Fibroblast of lung (primary cell): Measurements from ENCODE around the gene TMEM30A. TPM values are rescaled to one million over a fixed set of nuclear protein-coding genes. Genes with fewer than 3 reads are reported as not detected.

Experiments
- DNase-seq, 2 donors: peaks; one replicate each; pipeline versions ENCODE4 v3.0.0 to v3.0.0-alpha.2; 2010; ENCODE audit warnings: low read depth in 2 of 2
- H2AFZ ChIP-seq: 2 replicates; pipeline ENCODE4 v1.5.1; 2012; ENCODE audit warnings: low read length, control low read depth, inconsistent platforms
- H3K27ac ChIP-seq: 2 replicates; pipeline ENCODE4 v1.5.1; 2011; ENCODE audit warnings: low read length, control low read depth; ENCODE audit not compliant: insufficient read depth
- H3K27me3 ChIP-seq: 2 replicates; pipeline ENCODE4 v1.5.1; 2011; ENCODE audit warnings: mild to moderate bottlenecking, low read length; ENCODE audit not compliant: control insufficient read depth, insufficient read depth
- H3K36me3 ChIP-seq: 2 replicates; pipeline ENCODE4 v1.5.1; 2011; ENCODE audit warnings: low read length; ENCODE audit not compliant: control insufficient read depth, insufficient read depth
- H3K4me1 ChIP-seq: 2 replicates; pipeline ENCODE4 v1.5.1; 2011; ENCODE audit warnings: low read length; ENCODE audit not compliant: control insufficient read depth, insufficient read depth; ENCODE audit errors: extremely low read depth
- H3K4me2 ChIP-seq: 2 replicates; pipeline ENCODE4 v1.5.1; 2011; ENCODE audit warnings: low read length, control low read depth; ENCODE audit not compliant: insufficient read depth; ENCODE audit errors: extremely low read depth
- H3K4me3 ChIP-seq, 4 experiments: fragments of 200-600 bp in 1 of 4; sonication (generic) in 1 of 4; replicated peaks in 1 of 4; 2 replicates each; pipeline ENCODE4 v1.5.1; 2011 to 2016; ENCODE audit warnings: low read length in 4 of 4, low read depth in 3 of 4, mild to moderate bottlenecking in 3 of 4, control low read depth in 2 of 4, inconsistent platforms in 1 of 4, mixed read lengths in 1 of 4; ENCODE audit not compliant: insufficient read depth in 1 of 4; ENCODE audit errors: control extremely low read depth in 1 of 4
- H3K79me2 ChIP-seq: 2 replicates; pipeline ENCODE4 v1.5.1; 2012; ENCODE audit warnings: mild to moderate bottlenecking, low read length, inconsistent platforms; ENCODE audit not compliant: control insufficient read depth, insufficient read depth
- H3K9ac ChIP-seq: 2 replicates; pipeline ENCODE4 v1.5.1; 2011; ENCODE audit warnings: mild to moderate bottlenecking, low read length, control low read depth; ENCODE audit not compliant: insufficient read depth
- H3K9me3 ChIP-seq: 2 replicates; pipeline ENCODE4 v1.5.1; 2012; ENCODE audit warnings: low read depth, low read length; ENCODE audit not compliant: control insufficient read depth, insufficient read depth
- H4K20me1 ChIP-seq: 2 replicates; pipeline ENCODE4 v1.5.1; 2011; ENCODE audit warnings: low read length; ENCODE audit not compliant: control insufficient read depth, insufficient read depth; ENCODE audit errors: extremely low read depth
- EZH2 ChIP-seq: IDR thresholded peaks from 2 replicates; pipeline ENCODE4 v1.5.1; 2012; ENCODE audit warnings: low read length, control low read depth, mild to moderate bottlenecking; ENCODE audit errors: missing control alignments
- polyA plus RNA-seq, 2 donors: library from polyadenylated mRNA; depleted of rRNA in 1 of 2; stranded (reverse) in 1 of 2; unstranded in 1 of 2; fragments of >200 nt; gene quantifications; 2 replicates each; pipeline ENCODE4 v1.2.1, GENCODE V29; 2011 to 2012; ENCODE audit warnings: missing spikeins in 1 of 2
- total RNA-seq: library from RNA; depleted of rRNA; stranded (reverse); fragments of >200 nt; gene quantifications from 2 replicates; pipeline ENCODE4 v1.2.1, GENCODE V29; 2014
- TF ChIP-seq, protein P1 (sequence below), 2 donors: IDR thresholded peaks in 1 of 2; conservative IDR thresholded peaks in 1 of 2; 1 replicate in 1 of 2; 2 replicates in 1 of 2; pipeline ENCODE4 v1.5.1; 2011 to 2012; ENCODE audit warnings: low read length in 2 of 2, control low read depth in 1 of 2, inconsistent platforms in 1 of 2, low read depth in 1 of 2, mild to moderate bottlenecking in 1 of 2

Gene TMEM30A
- total and polyA plus RNA-seq, 2 donors (not counting 1 experiment from before 2014, with no cell fraction given) = 111 to 153 TPM

DNA sequence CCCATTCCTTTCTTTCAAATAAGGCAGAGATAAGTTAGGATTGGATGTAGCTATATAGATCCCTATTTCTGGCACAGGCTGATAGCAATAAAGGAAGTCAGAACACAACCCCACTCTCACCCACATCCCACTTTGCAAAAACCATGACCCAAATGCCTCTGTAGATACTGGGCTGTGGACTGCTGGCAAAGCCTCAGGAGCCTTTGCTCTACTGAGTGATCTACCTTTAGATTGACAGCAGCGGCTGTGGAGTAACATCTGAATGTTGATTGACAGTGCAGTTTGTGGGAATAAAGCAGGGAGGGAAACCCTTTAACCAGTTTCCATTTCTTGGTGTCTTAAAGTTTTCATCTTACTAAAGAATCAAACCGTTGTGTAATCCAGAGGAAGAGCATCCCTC lies 6.7 kb upstream of the TMEM30A start:
- DNase-seq = no peak
- Histone ChIP-seq H3K36me3 (no peaks in the 10 kb centered on the region), H4K20me1 (no peaks in the 10 kb centered on the region), H3K9me3 (no peaks in the 10 kb centered on the region), H3K27ac (no peak overlapping the region), H3K4me3 (no peak overlapping the region), H3K27me3 (no peaks in the 10 kb centered on the region), H3K79me2 (no peaks in the 10 kb centered on the region), H2AFZ (no peak overlapping the region), H3K4me1 (no peaks in the 10 kb centered on the region), H3K9ac (no peak overlapping the region), H3K4me2 (no peak overlapping the region)
- no peak for TF ChIP-seq EZH2
- TF ChIP-seq, protein P1, sequence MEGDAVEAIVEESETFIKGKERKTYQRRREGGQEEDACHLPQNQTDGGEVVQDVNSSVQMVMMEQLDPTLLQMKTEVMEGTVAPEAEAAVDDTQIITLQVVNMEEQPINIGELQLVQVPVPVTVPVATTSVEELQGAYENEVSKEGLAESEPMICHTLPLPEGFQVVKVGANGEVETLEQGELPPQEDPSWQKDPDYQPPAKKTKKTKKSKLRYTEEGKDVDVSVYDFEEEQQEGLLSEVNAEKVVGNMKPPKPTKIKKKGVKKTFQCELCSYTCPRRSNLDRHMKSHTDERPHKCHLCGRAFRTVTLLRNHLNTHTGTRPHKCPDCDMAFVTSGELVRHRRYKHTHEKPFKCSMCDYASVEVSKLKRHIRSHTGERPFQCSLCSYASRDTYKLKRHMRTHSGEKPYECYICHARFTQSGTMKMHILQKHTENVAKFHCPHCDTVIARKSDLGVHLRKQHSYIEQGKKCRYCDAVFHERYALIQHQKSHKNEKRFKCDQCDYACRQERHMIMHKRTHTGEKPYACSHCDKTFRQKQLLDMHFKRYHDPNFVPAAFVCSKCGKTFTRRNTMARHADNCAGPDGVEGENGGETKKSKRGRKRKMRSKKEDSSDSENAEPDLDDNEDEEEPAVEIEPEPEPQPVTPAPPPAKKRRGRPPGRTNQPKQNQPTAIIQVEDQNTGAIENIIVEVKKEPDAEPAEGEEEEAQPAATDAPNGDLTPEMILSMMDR (conservative IDR thresholded peaks at IDR 0.05 in 1 of 2, IDR thresholded peaks at IDR 0.05 in 1 of 2; ENCODE audit: low read depth in 1 of 2, low read length in 2 of 2) = no peak

DNA sequence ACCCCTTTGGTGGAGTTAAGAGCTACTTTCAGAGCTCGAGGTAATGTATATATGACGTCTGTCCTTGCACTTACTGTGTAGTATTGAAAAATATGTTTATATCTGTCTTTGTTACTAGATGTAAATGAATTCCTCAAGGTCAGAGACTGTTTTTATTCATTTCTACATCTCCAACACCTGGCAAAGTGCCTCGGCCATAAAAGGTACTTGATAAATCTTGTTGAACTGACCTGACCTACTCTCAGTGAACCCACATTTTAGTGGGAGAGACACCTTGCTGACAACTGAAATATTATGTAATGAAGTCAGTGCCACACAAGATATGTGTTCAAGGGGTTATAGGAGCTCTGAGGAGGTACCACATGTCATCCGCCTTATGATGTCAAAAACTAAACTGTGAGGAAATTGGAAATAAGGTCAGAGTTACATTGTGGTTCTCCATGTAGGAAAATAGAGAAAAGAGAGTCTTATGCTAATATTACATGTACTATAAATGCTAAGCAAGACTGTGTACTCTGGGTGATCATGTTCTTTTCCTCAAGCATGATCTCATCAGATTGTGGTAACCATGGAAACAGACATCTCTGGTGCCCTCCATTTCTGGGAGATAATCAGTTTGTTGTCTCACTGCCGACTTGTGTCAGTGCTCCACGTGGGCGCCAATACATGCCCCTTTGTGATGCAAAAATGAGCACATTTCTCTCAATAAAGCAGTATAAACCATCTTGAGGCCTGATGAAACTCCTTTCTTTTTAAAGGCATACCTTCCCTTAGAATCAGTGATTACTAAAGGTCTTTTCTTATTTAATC lies 5.7 kb upstream of the TMEM30A start:
- Histone ChIP-seq H3K27me3 (no peaks in the 10 kb centered on the region), H3K4me1 (no peaks in the 10 kb centered on the region), H3K36me3 (no peaks in the 10 kb centered on the region), H2AFZ (no peak overlapping the region), H3K27ac (no peak overlapping the region), H3K9me3 (no peaks in the 10 kb centered on the region), H3K4me2 (no peak overlapping the region), H3K79me2 (no peaks in the 10 kb centered on the region), H4K20me1 (no peaks in the 10 kb centered on the region), H3K9ac (no peak overlapping the region), H3K4me3 (no peak overlapping the region)
- TF ChIP-seq EZH2 = no peak
- TF ChIP-seq, protein P1 (conservative IDR thresholded peaks at IDR 0.05 in 1 of 2, IDR thresholded peaks at IDR 0.05 in 1 of 2; ENCODE audit: low read depth in 1 of 2, low read length in 2 of 2) = no peak
- no peak for DNase-seq

DNA sequence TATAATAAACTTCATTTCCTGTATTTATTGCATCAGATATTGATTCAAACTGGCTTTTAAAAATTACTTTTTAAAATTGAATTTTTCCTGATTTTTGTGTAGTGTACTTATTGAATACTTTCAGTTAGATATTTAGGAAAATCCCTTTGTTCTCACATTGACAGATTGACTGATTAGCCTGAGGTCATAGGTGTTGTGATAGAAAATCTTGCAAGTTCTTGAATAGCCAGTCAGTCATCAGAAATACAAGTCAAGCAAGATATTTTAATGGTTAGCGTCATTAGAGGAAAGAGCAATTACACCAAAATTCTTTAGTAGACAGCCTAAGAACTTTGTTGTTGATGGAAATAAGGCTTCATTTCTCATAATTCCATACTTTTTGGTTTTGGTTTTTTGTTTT lies 3.4 kb upstream of the TMEM30A start:
- H3K4me2 ChIP-seq = no peak overlapping the region
- H3K36me3 ChIP-seq = no peaks in the 10 kb centered on the region
- TF ChIP-seq, protein P1 (conservative IDR thresholded peaks at IDR 0.05 in 1 of 2, IDR thresholded peaks at IDR 0.05 in 1 of 2; ENCODE audit: low read depth in 1 of 2, low read length in 2 of 2) = no peak
- TF ChIP-seq EZH2 = no peak
- H3K9ac ChIP-seq = no peak overlapping the region
- H4K20me1 ChIP-seq = no peaks in the 10 kb centered on the region
- no peak for DNase-seq
- H2AFZ ChIP-seq = no peak overlapping the region
- no peaks in the 10 kb centered on the region for H3K4me1 ChIP-seq
- no peak overlapping the region for H3K4me3 ChIP-seq
- peaks cover 17% of the 10 kb centered on the region for H3K79me2 ChIP-seq
- H3K27ac ChIP-seq = no peak overlapping the region
- H3K27me3 ChIP-seq = no peaks in the 10 kb centered on the region
- no peaks in the 10 kb centered on the region for H3K9me3 ChIP-seq
